Type B pancreatic cell (in vitro differentiated cells): ENCODE measurements around the gene LNP1. TPM values are rescaled to one million over a fixed set of nuclear protein-coding genes. Genes with fewer than 3 reads are reported as not detected.

Experiments used
- DNase-seq: peaks from one replicate; pipeline ENCODE4 v3.0.0; 2021; ENCODE audit warnings: mixed read lengths; ENCODE audit not compliant: unreplicated experiment; ENCODE audit errors: extremely low spot score
- H3K27ac Mint-ChIP-seq: 2 replicates; pipeline ENCODE4 v1.8.0; 2021; ENCODE audit warnings: mild to moderate bottlenecking, mixed read lengths
- H3K27me3 Mint-ChIP-seq: 2 replicates; pipeline ENCODE4 v1.8.0; 2021; ENCODE audit warnings: mixed read lengths
- H3K36me3 Mint-ChIP-seq: 2 replicates; pipeline ENCODE4 v1.8.0; 2021; ENCODE audit warnings: mixed read lengths
- H3K4me1 Mint-ChIP-seq: one replicate; pipeline ENCODE4 v1.8.0; 2021; ENCODE audit warnings: mixed read lengths; ENCODE audit not compliant: unreplicated experiment
- H3K4me3 Mint-ChIP-seq: 2 replicates; pipeline ENCODE4 v1.8.0; 2021; ENCODE audit warnings: mild to moderate bottlenecking, mixed read lengths
- H3K9me3 Mint-ChIP-seq: 2 replicates; pipeline ENCODE4 v1.8.0; 2021; ENCODE audit warnings: mixed read lengths
- CTCF ChIP-seq: fragments of 200-600 bp; sonication (generic); conservative IDR thresholded peaks from 2 replicates; pipeline ENCODE4 v1.5.0; 2021; ENCODE audit warnings: antibody characterized with exemption, mild to moderate bottlenecking
- total RNA-seq: library from RNA; stranded (reverse); gene quantifications from 2 replicates; pipeline ENCODE4 v1.2.1, GENCODE V29; 2021; ENCODE audit warnings: low replicate concordance

LNP1 gene
- total RNA-seq, 1 donor from 2014 or later = 6.2 TPM

DNA sequence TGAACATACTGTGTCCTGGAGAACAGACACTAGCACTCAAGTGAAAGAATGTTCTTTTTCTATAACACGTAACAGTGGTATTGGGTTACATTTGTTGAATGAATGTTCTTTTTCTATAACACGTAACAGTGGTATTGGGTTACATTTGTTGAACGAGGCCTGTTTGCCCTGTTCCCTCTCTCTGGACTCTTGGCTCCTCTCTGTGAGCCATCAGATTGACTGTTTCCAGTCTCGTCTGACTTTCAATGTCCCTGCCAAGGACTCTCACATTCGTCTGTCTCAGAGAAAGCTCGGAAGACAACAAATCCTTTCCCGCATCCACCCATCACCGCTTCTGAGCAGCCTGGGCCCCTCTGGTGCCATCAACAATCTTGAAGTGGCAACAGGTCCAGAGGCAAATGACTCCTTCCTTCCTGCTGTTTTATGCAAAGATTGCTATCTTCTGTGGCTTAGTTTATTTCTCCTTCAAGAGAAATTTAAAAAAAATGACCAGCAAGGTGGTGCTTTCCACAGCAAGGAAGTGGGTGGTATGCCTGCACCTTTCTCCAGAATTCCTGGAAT lies 99.1 kb downstream of the LNP1 start:
- TF ChIP-seq CTCF = no peak
- DNase-seq = no peak
- Mint-ChIP-seq H3K27me3 (no peaks in the 10 kb centered on the region), H3K9me3 (no peaks in the 10 kb centered on the region), H3K4me3 (no peak overlapping the region), H3K36me3 (no peaks in the 10 kb centered on the region), H3K4me1 (peaks cover 5% of the 10 kb centered on the region), H3K27ac (no peak overlapping the region)

- Mint-ChIP-seq H3K4me3 (no peak overlapping the region), H3K9me3 (peaks cover 5% of the 10 kb centered on the region), H3K36me3 (no peaks in the 10 kb centered on the region), H3K27me3 (peaks cover 2% of the 10 kb centered on the region), H3K4me1 (peaks cover 5% of the 10 kb centered on the region), H3K27ac (no peak overlapping the region)
- no peak for TF ChIP-seq CTCF
- no peak for DNase-seq
Measured at GRCh38 chr3:100503448-100503847, 102.1 kb downstream of the LNP1 start.

Other genes with a start within 250 kb of the LNP1 start
- 39.6 and 45.2 TPM in 2 replicates for gene TBC1D23, start 140.5 kb upstream of the LNP1 start, total RNA-seq
- gene NIT2, start 66.8 kb upstream of the LNP1 start, total RNA-seq = 33.2 and 34.5 TPM in 2 replicates
- gene TOMM70, start 450 bp upstream of the LNP1 start, total RNA-seq = 42.9 and 44.6 TPM in 2 replicates
- gene TMEM45A, start 91.1 kb downstream of the LNP1 start, total RNA-seq = 9.6 and 18.4 TPM in 2 replicates
- 2.8 and 7.7 TPM in 2 replicates for gene ADGRG7, start 208.1 kb downstream of the LNP1 start, total RNA-seq